HepG2 (cell line): Measurements from ENCODE around the gene SYDE1. TPM values are rescaled to one million over a fixed set of nuclear protein-coding genes. Genes with fewer than 3 reads are reported as not detected.

Experiments
- ATAC-seq: fragments of 200-7000 bp; cut with Tn5 transposase; 3 replicates; pipeline ENCODE4 v1.9.1; 2020; ENCODE audit warnings: mild to moderate bottlenecking, moderate library complexity
- BruUV-seq: library from RNA; stranded (reverse); fragments of 400-500 nt; replicated peaks from 2 replicates; lab custom pipeline; 2021; lab: Mats Ljungman, UMichigan
- CTCF ChIA-PET: fragments of 300-600 bp; formaldehyde crosslinking; extraction: SDS; loops from one replicate; lab custom pipeline; 2021; ENCODE audit warnings: low total read pairs, inconsistent platforms, low intra/inter-chr PET ratio; lab: Yijun Ruan, JAX
- POLR2A ChIA-PET: fragments of 350-600 bp; sonication (Branson Sonifier 250); formaldehyde crosslinking; loops from one replicate; lab custom pipeline; 2020; ENCODE audit warnings: antibody characterized with exemption, inconsistent platforms; lab: Yijun Ruan, JAX
- DNase-seq: peaks from one replicate; pipeline ENCODE4 v3.0.0-alpha.2; 2015; ENCODE audit warnings: low spot score
- FAIRE-seq: peaks from 3 replicates; lab custom pipeline; 2011; peaks lifted over from hg19 to GRCh38; lab: Jason Lieb, UNC
- H2AFZ ChIP-seq: one replicate; pipeline ENCODE4 v1.6.1; 2011; ENCODE audit warnings: low read length, inconsistent platforms
- H3K27ac ChIP-seq: fragments of 300-600 bp; 3 replicates; pipeline ENCODE4 v1.8.0; 2011; ENCODE audit warnings: mixed run types, mild to moderate bottlenecking, mixed read lengths, low read length, inconsistent platforms; ENCODE audit not compliant: insufficient read depth; ENCODE audit errors: extremely low read length
- H3K27me3 ChIP-seq, 2 experiments: fragments of 200-600 bp in 1 of 2; 2 replicates in 1 of 2; 3 replicates in 1 of 2; pipeline versions ENCODE4 v1.6.0 to v1.8.0; 2011; ENCODE audit warnings: low read length in 2 of 2, mild to moderate bottlenecking in 2 of 2, moderate library complexity in 2 of 2, inconsistent platforms in 1 of 2; ENCODE audit not compliant: insufficient read depth in 2 of 2, control insufficient read depth in 1 of 2
- H3K36me3 ChIP-seq, 2 experiments: fragments of 200-600 bp in 1 of 2; replicated peaks in 1 of 2; 2 replicates in 1 of 2; 3 replicates in 1 of 2; pipeline versions ENCODE4 v1.5.1 to v1.8.0; 2011; ENCODE audit warnings: low read length in 2 of 2, inconsistent platforms in 1 of 2; ENCODE audit not compliant: insufficient read depth in 2 of 2, control insufficient read depth in 1 of 2
- H3K4me1 ChIP-seq: 2 replicates; pipeline ENCODE4 v1.5.1; 2012; ENCODE audit warnings: low read length, inconsistent platforms; ENCODE audit not compliant: insufficient read depth
- H3K4me2 ChIP-seq: 2 replicates; pipeline ENCODE4 v1.6.0; 2011; ENCODE audit warnings: low read depth, low read length, inconsistent platforms
- H3K4me3 ChIP-seq, 3 experiments: fragments of 200-600 bp in 1 of 3; sonication (generic), shearing (Covaris generic) in 1 of 3; replicated peaks in 1 of 3; 2 replicates each; pipeline ENCODE4 v1.5.1; 2011 to 2016; ENCODE audit warnings: low read length in 3 of 3, inconsistent platforms in 2 of 3, low read depth in 2 of 3, mild to moderate bottlenecking in 2 of 3, control low read depth in 1 of 3, mixed read lengths in 1 of 3; ENCODE audit not compliant: insufficient read depth in 1 of 3
- H3K79me2 ChIP-seq: one replicate; pipeline ENCODE4 v1.6.1; 2011; ENCODE audit warnings: low read length, inconsistent platforms; ENCODE audit not compliant: insufficient read depth
- H3K9ac ChIP-seq: 2 replicates; pipeline ENCODE4 v1.6.0; 2011; ENCODE audit warnings: mild to moderate bottlenecking, low read depth, low read length, inconsistent platforms; ENCODE audit not compliant: insufficient read depth
- H3K9me3 ChIP-seq: 2 replicates; pipeline ENCODE4 v1.5.1; 2012; ENCODE audit warnings: mild to moderate bottlenecking, low read length
- H4K20me1 ChIP-seq: 2 replicates; pipeline ENCODE4 v1.6.0; 2011; ENCODE audit warnings: inconsistent platforms, mild to moderate bottlenecking, low read length, moderate library complexity; ENCODE audit not compliant: insufficient read depth
- HIC2 ChIP-seq: sonication (generic); formaldehyde crosslinking; IDR thresholded peaks from 2 replicates; pipeline ENCODE4 v1.9.0; 2022; ENCODE audit warnings: low read depth, missing genetic modification reagents
- MXI1 ChIP-seq: IDR thresholded peaks from 3 replicates; pipeline ENCODE4 v1.6.1; 2012; ENCODE audit warnings: low read depth, low read length, inconsistent platforms, borderline replicate concordance
- NBN ChIP-seq: fragments of 450-650 bp; conservative IDR thresholded peaks from 2 replicates; pipeline ENCODE4 v1.6.1; 2017
- PAF1 ChIP-seq: IDR thresholded peaks from 2 replicates; pipeline ENCODE4 v1.6.1; 2016; ENCODE audit warnings: missing genetic modification reagents, missing compliant biosample characterization
- TAF15 ChIP-seq: fragments of 200-400 bp; formaldehyde crosslinking; IDR thresholded peaks from one replicate; pipeline ENCODE4 v1.6.1; 2018; ENCODE audit warnings: mild to moderate bottlenecking, low read depth, low read length; ENCODE audit not compliant: poor library complexity, severe bottlenecking
- ZBTB33 ChIP-seq: sonication (generic); formaldehyde crosslinking; IDR thresholded peaks from 2 replicates; pipeline ENCODE4 v1.4.0; 2020; ENCODE audit warnings: missing genetic modification reagents
- ZFP91 ChIP-seq: sonication (generic); formaldehyde crosslinking; IDR thresholded peaks from 2 replicates; pipeline ENCODE4 v1.9.0; 2022; ENCODE audit warnings: missing genetic modification reagents, mild to moderate bottlenecking, borderline replicate concordance
- ZNF20 ChIP-seq: sonication (generic); formaldehyde crosslinking; IDR thresholded peaks from 2 replicates; pipeline ENCODE4 v1.4.0; 2020; ENCODE audit warnings: mild to moderate bottlenecking, moderate library complexity, missing genetic modification reagents
- ZNF251 ChIP-seq: sonication (generic); formaldehyde crosslinking; IDR thresholded peaks from 2 replicates; pipeline ENCODE4 v1.9.0; 2021; ENCODE audit warnings: mild to moderate bottlenecking, missing genetic modification reagents
- ZNF468 ChIP-seq: sonication (generic); formaldehyde crosslinking; IDR thresholded peaks from 2 replicates; pipeline ENCODE4 v1.8.0; 2022; ENCODE audit warnings: mild to moderate bottlenecking, moderate library complexity, missing genetic modification reagents
- ZNF687 ChIP-seq: sonication (generic); formaldehyde crosslinking; IDR thresholded peaks from 2 replicates; pipeline ENCODE4 v1.5.1; 2020; ENCODE audit warnings: mild to moderate bottlenecking, missing genetic modification reagents, moderate library complexity
- WGBS: methylation state at CpG from one replicate; pipeline ENCODE4 v1.1.6; 2017; ENCODE audit warnings: low lambda C conversion rate; 5-methylcytosine and 5-hydroxymethylcytosine counted together
- in situ Hi-C: cut with HindIII; loops from 2 replicates; pipeline ENCODE4 v1.10.0; 2017; ENCODE audit warnings: low pct_unique_long_range_greater_than_20kb; ENCODE audit not compliant: extremely low pct_ligation_motif_present
- intact Hi-C: fragments of 100-400 bp; cut with micrococcal nuclease; formaldehyde crosslinking; loops from one replicate; pipeline ENCODE4 v1.10.0; 2022; ENCODE audit not compliant: unreplicated experiment
- polyA plus RNA-seq, 8 experiments: library from polyadenylated mRNA; depleted of rRNA in 3 of 8; stranded (reverse) in 7 of 8; unstranded in 1 of 8; fragments of >200 nt; fragmentation: Illumina TruSeq in 4 of 8; extraction: Trizol in 4 of 8; gene quantifications; 2 replicates each; pipeline versions ENCODE4 v1.2.1 to v1.2.3, GENCODE V29; 2011 to 2016; ENCODE audit warnings: low read depth in 4 of 8, missing spikeins in 1 of 8, mixed read lengths in 1 of 8; ENCODE audit not compliant: insufficient read depth in 1 of 8
- total RNA-seq, 5 experiments: library from RNA; depleted of rRNA; stranded (reverse); fragments of >200 nt; fragmentation: Illumina TruSeq; extraction: Trizol; gene quantifications; 2 replicates each; pipeline ENCODE4 v1.2.3, GENCODE V29; 2016; ENCODE audit warnings: low read depth in 1 of 5

SYDE1 gene
- total and polyA plus RNA-seq, 2 of the 13 experiments (the other 11 are each of a cell fraction or from before 2014, with no cell fraction given), result 4.3 to 13.6 TPM

GRCh38 chr19:15123900-15124299 is 16.7 kb downstream of the SYDE1 start:
- CTCF ChIA-PET, result no interaction called here
- peaks cover 38% of the 10 kb centered on the region for H3K4me1 ChIP-seq
- in situ Hi-C loops (no loop called here), intact Hi-C loops (no loop called here)
- H3K27me3 ChIP-seq, result no peaks in the 10 kb centered on the region; a peak in 1 of 5 replicates
- peak overlapping the region; percentile 91 for H3K27ac ChIP-seq
- POLR2A ChIA-PET, result interaction anchor here (1.6 to 2.6 kb wide), 3 partner anchors 8 to 15 kb away, joined by 9 to 19 read pairs (median 13); no protein-coding TSS in a partner anchor
- peak overlapping the region; percentile 91 for H3K4me2 ChIP-seq
- H3K79me2 ChIP-seq, result peaks cover 17% of the 10 kb centered on the region
- TF ChIP-seq ZBTB33 (CRISPR knock-in tag), result no peak
- no peak for TF ChIP-seq ZNF20 (CRISPR knock-in tag)
- no peak for TF ChIP-seq HIC2 (CRISPR knock-in tag)
- TF ChIP-seq TAF15, result no peak
- no peak for TF ChIP-seq PAF1
- TF ChIP-seq ZFP91 (CRISPR knock-in tag), result no peak
- TF ChIP-seq ZNF468 (CRISPR knock-in tag), result no peak
- no peak for TF ChIP-seq ZNF251 (CRISPR knock-in tag)
- no peak for TF ChIP-seq MXI1
- no peak for TF ChIP-seq ZNF687 (CRISPR knock-in tag)
- TF ChIP-seq NBN, result no peak
- BruUV-seq, result no TSS peak
- ATAC-seq (no peak), DNase-seq (no peak), FAIRE-seq (no peak)
- H3K36me3 ChIP-seq, result peaks cover 15 to 24% of the 10 kb centered on the region in 2 experiments
- peak overlapping the region; percentile 87 for H3K9ac ChIP-seq
- H3K9me3 ChIP-seq, result no peaks in the 10 kb centered on the region
- 68% methylated on average over 4 of the region's 5 CpGs for WGBS
- peak overlapping the region; percentile 75 to 89 (median 79) for H3K4me3 ChIP-seq
- no peaks in the 10 kb centered on the region for H4K20me1 ChIP-seq
- H2AFZ ChIP-seq, result no peak overlapping the region
